Adrenal gland (tissue), 5 donors: ENCODE data around the gene ARPC4.

ENCODE experiments used
- POLR2A ChIP-seq, 2 donors: fragments of 450-650 bp; IDR thresholded peaks; one replicate each; pipeline ENCODE4 v1.6.1; 2017; ENCODE audit warnings: antibody characterized with exemption in 2 of 2, mild to moderate bottlenecking in 2 of 2, moderate library complexity in 1 of 2
- TF ChIP-seq, protein P1 (sequence below), 6 experiments: fragments of 450-650 bp in 4 of 6; fragments of 200-600 bp in 2 of 6; sonication (generic) in 1 of 6; IDR thresholded peaks; 1 replicate in 5 of 6; 2 replicates in 1 of 6; pipeline versions ENCODE4 v1.5.1 to v1.8.0; 2016 to 2021; ENCODE audit warnings: antibody characterized with exemption in 6 of 6, mild to moderate bottlenecking in 2 of 6, moderate library complexity in 1 of 6
- donor health status: DM: no; HTN: no; CAD: no.

GRCh38 chr3:9833078-9833477, 40.2 kb downstream of the ARPC4 start:
- TF ChIP-seq, protein P1, sequence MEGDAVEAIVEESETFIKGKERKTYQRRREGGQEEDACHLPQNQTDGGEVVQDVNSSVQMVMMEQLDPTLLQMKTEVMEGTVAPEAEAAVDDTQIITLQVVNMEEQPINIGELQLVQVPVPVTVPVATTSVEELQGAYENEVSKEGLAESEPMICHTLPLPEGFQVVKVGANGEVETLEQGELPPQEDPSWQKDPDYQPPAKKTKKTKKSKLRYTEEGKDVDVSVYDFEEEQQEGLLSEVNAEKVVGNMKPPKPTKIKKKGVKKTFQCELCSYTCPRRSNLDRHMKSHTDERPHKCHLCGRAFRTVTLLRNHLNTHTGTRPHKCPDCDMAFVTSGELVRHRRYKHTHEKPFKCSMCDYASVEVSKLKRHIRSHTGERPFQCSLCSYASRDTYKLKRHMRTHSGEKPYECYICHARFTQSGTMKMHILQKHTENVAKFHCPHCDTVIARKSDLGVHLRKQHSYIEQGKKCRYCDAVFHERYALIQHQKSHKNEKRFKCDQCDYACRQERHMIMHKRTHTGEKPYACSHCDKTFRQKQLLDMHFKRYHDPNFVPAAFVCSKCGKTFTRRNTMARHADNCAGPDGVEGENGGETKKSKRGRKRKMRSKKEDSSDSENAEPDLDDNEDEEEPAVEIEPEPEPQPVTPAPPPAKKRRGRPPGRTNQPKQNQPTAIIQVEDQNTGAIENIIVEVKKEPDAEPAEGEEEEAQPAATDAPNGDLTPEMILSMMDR (IDR thresholded peaks at IDR 0.05) = no peak
- TF ChIP-seq POLR2A (IDR thresholded peaks at IDR 0.05) = no peak
